ENCODE results near the gene ATP6AP1.
"Not testable (repeated sequence)": the region's sequence is repeated elsewhere in the genome, so short reads cannot be mapped to it uniquely, and the experiment has no call there.

Gene ATP6AP1

DNA sequence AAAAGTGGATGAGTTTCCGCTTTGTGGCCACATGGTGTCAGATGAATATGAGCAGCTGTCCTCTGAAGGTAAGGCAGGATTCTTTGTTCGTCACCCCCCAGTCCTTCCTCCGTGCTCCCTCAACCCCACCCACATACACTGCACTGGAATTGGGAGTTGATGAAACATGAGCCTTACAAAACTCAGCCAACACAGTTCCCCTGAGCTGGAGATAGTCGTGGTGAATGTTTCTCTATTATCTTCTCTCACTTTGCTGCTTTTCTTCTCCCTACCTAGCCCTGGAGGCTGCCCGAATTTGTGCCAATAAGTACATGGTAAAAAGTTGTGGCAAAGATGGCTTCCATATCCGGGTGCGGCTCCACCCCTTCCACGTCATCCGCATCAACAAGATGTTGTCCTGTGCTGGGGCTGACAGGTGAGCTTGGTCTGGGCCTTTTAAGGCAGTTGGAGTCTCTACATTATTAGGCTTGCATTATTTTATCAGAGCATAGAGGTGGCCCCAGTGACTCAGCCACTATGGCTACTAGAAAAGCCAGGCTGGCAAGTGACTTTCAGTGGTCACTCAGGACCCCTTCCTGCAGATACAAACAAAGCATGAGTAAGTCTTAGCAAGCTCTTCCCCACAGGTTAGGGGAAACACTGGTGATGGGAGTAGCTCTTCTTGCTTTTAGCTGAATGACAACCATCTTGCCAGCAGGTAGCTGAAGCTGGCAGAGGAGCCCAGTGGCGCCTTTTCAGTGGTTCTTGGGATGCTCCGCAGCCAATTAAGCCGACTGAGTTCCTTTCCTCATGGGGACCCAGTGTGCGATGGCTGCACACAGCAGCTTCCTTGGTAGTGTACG lies 28.7 kb upstream of the ATP6AP1 start:
- DNase-seq: no peak

DNA sequence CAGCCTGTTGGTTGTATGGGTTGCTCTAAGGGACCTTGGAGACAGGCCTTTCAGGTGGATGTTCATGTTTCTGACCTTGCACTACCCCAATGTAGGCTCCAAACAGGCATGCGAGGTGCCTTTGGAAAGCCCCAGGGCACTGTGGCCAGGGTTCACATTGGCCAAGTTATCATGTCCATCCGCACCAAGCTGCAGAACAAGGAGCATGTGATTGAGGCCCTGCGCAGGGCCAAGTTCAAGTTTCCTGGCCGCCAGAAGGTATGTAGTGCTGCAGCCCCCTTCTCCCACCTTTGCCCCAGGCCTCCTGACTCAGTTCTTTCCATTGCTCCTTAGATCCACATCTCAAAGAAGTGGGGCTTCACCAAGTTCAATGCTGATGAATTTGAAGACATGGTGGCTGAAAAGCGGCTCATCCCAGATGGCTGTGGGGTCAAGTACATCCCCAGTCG lies 28.1 kb upstream of the ATP6AP1 start:
- DNase-seq: not testable (repeated sequence)

- DNase-seq: no peak
Measured at GRCh38 chrX:154401045-154401799, 27.3 kb upstream of the ATP6AP1 start.

DNA sequence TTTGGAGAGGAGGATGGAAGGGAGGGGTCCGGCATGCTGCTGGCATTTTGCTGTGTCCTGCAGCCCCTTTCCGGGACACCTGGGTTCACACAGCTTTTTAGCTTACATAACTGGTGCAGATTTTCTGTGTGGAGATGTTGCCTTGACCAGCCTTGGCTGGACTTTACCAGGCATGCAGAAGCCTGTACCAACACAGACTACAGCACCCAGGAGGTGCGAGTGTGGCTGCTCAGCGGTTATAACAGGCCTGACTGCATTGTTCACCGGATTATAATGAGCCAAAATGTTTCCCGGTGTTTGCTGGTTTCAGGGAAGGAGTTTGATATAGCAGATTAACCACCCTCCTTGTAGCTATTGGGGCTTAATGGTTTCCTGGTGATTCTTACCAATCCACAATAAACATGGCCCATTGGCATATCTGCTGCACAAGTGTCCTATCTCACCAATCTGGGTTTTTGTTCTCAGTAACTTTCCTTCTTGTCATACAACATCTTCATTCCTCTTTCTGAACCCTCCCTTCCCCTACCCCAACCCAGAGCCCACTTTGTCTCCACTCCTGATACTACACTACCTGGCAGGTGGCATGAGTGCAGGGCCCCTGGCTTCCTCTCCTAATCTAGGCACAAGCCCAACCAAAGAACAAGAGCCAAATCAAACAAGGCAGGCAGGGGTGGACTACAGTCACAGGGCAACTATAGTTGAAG lies 26.4 kb upstream of the ATP6AP1 start:
- no peak for DNase-seq

GRCh38 chrX:154402622-154403127 lies 25.8 kb upstream of the ATP6AP1 start:
- no peak for DNase-seq

DNA sequence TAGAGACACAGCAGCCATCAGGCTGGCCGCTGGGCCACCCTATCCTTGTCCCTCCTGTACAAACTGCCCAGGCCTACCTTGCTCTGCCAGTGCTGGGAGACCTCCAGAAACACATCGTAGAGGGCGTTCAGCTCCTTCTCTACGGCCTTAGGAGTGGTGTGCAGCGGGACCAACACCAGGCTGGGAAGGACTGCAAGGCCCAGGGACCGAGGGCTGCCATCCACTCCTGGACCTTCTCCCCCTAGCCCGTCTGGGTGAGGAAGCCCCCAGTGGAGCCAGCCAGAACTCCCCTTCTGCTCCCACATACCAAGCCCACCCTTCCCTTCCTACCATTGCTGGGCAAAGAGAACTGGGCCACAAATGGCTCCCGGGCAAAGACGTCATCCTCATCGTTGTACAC lies 25.3 kb upstream of the ATP6AP1 start:
- DNase-seq: no peak

GRCh38 chrX:154403858-154404257 lies 24.6 kb upstream of the ATP6AP1 start:
- DNase-seq: no peak

GRCh38 chrX:154404625-154405192 lies 23.8 kb upstream of the ATP6AP1 start:
- DNase-seq: no peak

GRCh38 chrX:154408659-154409221 lies 19.7 kb upstream of the ATP6AP1 start:
- no peak for DNase-seq

GRCh38 chrX:154409222-154409871 lies 19.1 kb upstream of the ATP6AP1 start, which contains the start of gene DNASE1L1:
Gene DNASE1L1, minus strand, starts transcription at chrX:154409254. Its CDS starts 3,686 bp downstream, at chrX:154405568.
- DNase-seq: peak; percentile 62

GRCh38 chrX:154411981-154412340 lies 16.5 kb upstream of the ATP6AP1 start:
- no peak for DNase-seq

DNA sequence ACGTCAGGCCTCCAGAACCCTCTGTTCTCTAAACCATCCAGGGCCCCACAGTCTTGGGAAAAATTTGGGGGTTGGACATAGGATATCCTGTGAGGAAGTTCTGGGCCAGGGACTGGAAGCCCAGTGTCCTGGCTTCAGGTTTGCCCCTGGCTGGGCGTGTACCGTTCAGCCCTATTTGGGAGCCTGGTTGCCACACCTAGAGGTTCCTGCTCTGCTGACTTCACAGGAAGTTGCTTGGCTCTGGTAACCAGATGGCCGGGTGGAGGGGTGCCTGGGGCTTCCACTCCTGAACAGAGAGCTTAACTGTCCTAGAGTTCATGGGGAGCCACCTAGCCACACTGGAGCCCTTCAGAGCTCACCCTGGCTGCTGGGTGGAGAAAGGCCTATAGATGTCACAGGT lies 16.0 kb upstream of the ATP6AP1 start:
- no peak for DNase-seq

- no peak for DNase-seq
Measured at GRCh38 chrX:154413142-154413541, 15.3 kb upstream of the ATP6AP1 start.

GRCh38 chrX:154417157-154417556 lies 11.3 kb upstream of the ATP6AP1 start:
- no peak for DNase-seq

DNA sequence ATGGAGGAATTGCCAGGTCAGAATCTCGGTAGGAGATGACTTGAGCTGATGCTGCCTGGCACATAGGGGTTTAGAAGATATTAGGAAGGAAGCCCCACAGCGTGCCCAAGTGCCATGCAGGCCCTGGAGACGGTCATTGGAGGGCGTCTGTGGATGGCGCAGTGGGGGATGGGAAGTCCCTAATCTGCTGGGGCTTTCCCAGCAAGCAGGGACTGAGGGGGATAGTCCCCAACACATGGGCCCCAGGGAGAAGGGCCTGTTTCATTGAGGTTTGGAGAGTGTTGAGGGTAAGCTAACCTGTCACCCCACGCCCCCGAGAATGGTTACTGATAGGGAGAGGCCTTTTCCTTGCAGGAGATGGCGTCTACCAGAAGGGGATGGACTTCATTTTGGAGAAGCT lies 9.3 kb upstream of the ATP6AP1 start:
- DNase-seq: no peak

- no peak for DNase-seq
Measured at GRCh38 chrX:154419688-154420401, 8.6 kb upstream of the ATP6AP1 start.

DNA sequence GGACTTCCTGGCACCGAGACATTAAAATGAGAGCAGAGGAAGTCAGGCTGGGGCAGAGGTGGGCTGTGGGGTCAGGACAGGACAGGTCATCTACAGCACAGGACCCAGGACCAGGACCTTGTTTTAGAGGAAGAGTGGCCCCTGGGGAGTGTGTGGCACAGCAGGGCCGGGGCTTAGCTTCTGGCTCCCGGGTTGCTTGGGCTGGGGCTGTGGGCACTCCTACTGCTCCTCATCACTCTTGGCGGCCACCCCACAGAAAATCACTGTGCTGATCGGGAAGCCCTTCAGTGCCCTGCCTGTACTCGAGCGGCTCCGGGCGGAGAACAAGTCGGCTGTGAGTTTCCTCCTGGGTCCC lies 8.1 kb upstream of the ATP6AP1 start:
- DNase-seq: no peak

- DNase-seq: no peak
Measured at GRCh38 chrX:154426916-154427770, 1.3 kb upstream of the ATP6AP1 start.

GRCh38 chrX:154429711-154430110 lies 1.2 kb downstream of the ATP6AP1 start:
- DNase-seq: no peak

GRCh38 chrX:154430479-154430878 lies 2.0 kb downstream of the ATP6AP1 start:
- DNase-seq: no peak
